Liver (tissue), 9 donors: ENCODE results near the gene CCDC192. TPM values are rescaled to one million over a fixed set of nuclear protein-coding genes. Genes with fewer than 3 reads are reported as not detected.

Experiments used
- DNase-seq: peaks from one replicate; pipeline ENCODE4 v3.0.0-alpha.2; 2017; ENCODE audit warnings: low spot score
- H3K27ac ChIP-seq, 2 donors: one replicate each; pipeline ENCODE4 v1.7.0; 2013; ENCODE audit warnings: inconsistent platforms in 2 of 2, low read length in 2 of 2, control low read depth in 1 of 2, low read depth in 1 of 2, mild to moderate bottlenecking in 1 of 2
- H3K27me3 ChIP-seq, 4 donors: one replicate each; pipeline versions ENCODE4 v1.6.1 to v1.7.0; 2013; ENCODE audit warnings: low read length in 3 of 4, inconsistent platforms in 1 of 4, mild to moderate bottlenecking in 1 of 4, moderate library complexity in 1 of 4; ENCODE audit not compliant: control insufficient read depth in 4 of 4, insufficient read depth in 4 of 4
- H3K36me3 ChIP-seq, 4 donors: one replicate each; pipeline versions ENCODE4 v1.6.1 to v1.7.0; 2013; ENCODE audit warnings: low read length in 3 of 4, mild to moderate bottlenecking in 3 of 4, low read depth in 1 of 4, moderate library complexity in 1 of 4; ENCODE audit not compliant: control insufficient read depth in 4 of 4, insufficient read depth in 3 of 4
- H3K4me1 ChIP-seq, 4 donors: one replicate each; pipeline versions ENCODE4 v1.6.1 to v1.7.0; 2013; ENCODE audit warnings: low read length in 3 of 4, mild to moderate bottlenecking in 3 of 4, moderate library complexity in 1 of 4; ENCODE audit not compliant: control insufficient read depth in 4 of 4, insufficient read depth in 4 of 4
- H3K4me3 ChIP-seq, 3 donors: one replicate each; pipeline versions ENCODE4 v1.6.1 to v1.7.0; 2013; ENCODE audit warnings: low read length in 3 of 3, control low read depth in 1 of 3, low read depth in 1 of 3, mild to moderate bottlenecking in 1 of 3
- H3K9ac ChIP-seq, 2 donors: one replicate each; pipeline ENCODE4 v1.7.0; 2013; ENCODE audit warnings: low read length in 2 of 2, mild to moderate bottlenecking in 2 of 2, moderate library complexity in 2 of 2, control low read depth in 1 of 2, low read depth in 1 of 2
- H3K9me3 ChIP-seq, 4 donors: one replicate each; pipeline versions ENCODE4 v1.6.1 to v1.7.0; 2013; ENCODE audit warnings: low read length in 3 of 4; ENCODE audit not compliant: control insufficient read depth in 4 of 4
- ATF3 ChIP-seq: IDR thresholded peaks from 2 replicates; pipeline ENCODE4 v1.6.1; 2016; ENCODE audit warnings: antibody characterized with exemption
- CTCF ChIP-seq: fragments of 150-350 bp; IDR thresholded peaks from 2 replicates; pipeline ENCODE4 v1.5.1; 2017; ENCODE audit warnings: improper control_type of control experiment, low read depth, low read length; ENCODE audit not compliant: missing input control
- FOXA1 ChIP-seq: IDR thresholded peaks from 2 replicates; pipeline ENCODE4 v1.6.1; 2016; ENCODE audit warnings: antibody characterized with exemption
- FOXA2 ChIP-seq: IDR thresholded peaks from 2 replicates; pipeline ENCODE4 v1.6.1; 2016; ENCODE audit warnings: antibody characterized with exemption
- HNF4A ChIP-seq, 2 donors: conservative IDR thresholded peaks; 2 replicates each; pipeline ENCODE4 v1.6.1; 2016; ENCODE audit warnings: antibody characterized with exemption in 2 of 2, mild to moderate bottlenecking in 2 of 2
- JUND ChIP-seq, 2 donors: IDR thresholded peaks; 2 replicates each; pipeline ENCODE4 v1.6.1; 2016; ENCODE audit warnings: antibody characterized with exemption in 2 of 2
- NR2F2 ChIP-seq: IDR thresholded peaks from 2 replicates; pipeline ENCODE4 v1.6.1; 2016; ENCODE audit warnings: antibody characterized with exemption
- RAD21 ChIP-seq, 2 donors: IDR thresholded peaks; 2 replicates each; pipeline ENCODE4 v1.6.1; 2016; ENCODE audit warnings: antibody characterized with exemption in 2 of 2, mild to moderate bottlenecking in 2 of 2
- RXRA ChIP-seq, 2 donors: IDR thresholded peaks; 2 replicates each; pipeline ENCODE4 v1.6.1; 2017 to 2018; ENCODE audit warnings: antibody characterized with exemption in 2 of 2, mild to moderate bottlenecking in 1 of 2
- SP1 ChIP-seq: IDR thresholded peaks from 2 replicates; pipeline ENCODE4 v1.6.1; 2018; ENCODE audit warnings: antibody characterized with exemption, mild to moderate bottlenecking
- TAF1 ChIP-seq: conservative IDR thresholded peaks from 2 replicates; pipeline ENCODE4 v1.6.1; 2016; ENCODE audit warnings: antibody characterized with exemption, mild to moderate bottlenecking
- polyA plus RNA-seq, 2 donors: library from polyadenylated mRNA; stranded (reverse) in 1 of 2; unstranded in 1 of 2; fragments of 200-250 nt in 1 of 2; fragments of >200 nt in 1 of 2; fragmentation: Nextera tagmentation in 1 of 2; extraction: Ambion mirVana in 1 of 2; gene quantifications; one replicate each; pipeline versions ENCODE4 v1.2.1 to v1.2.3, GENCODE V29; 2013 to 2015
- total RNA-seq, 2 donors: library from RNA; depleted of rRNA; stranded (reverse); fragments of >200 nt; gene quantifications; one replicate each; pipeline ENCODE4 v1.2.3, GENCODE V29; 2014
- TF ChIP-seq, protein P1 (sequence below): IDR thresholded peaks from 2 replicates; pipeline ENCODE4 v1.6.1; 2016; ENCODE audit warnings: antibody characterized with exemption
- donor health status: healthy.
- donor health status: healthy.
- donor health status: healthy.
- donor health status: healthy.
- donor health status: healthy.

CCDC192 gene
- total and polyA plus RNA-seq, 4 donors: not detected

- no peak for TF ChIP-seq ATF3
- TF ChIP-seq HNF4A (conservative IDR thresholded peaks at IDR 0.05): no peak
- TF ChIP-seq TAF1: no peak
- TF ChIP-seq FOXA1: no peak
- no peak for TF ChIP-seq RXRA (IDR thresholded peaks at IDR 0.05)
- no peak for TF ChIP-seq SP1
- no peak for TF ChIP-seq CTCF
Measured at GRCh38 chr5:127987354-127988145, 284.4 kb downstream of the CCDC192 start (continued).

GRCh38 chr5:127988146-127988760 lies 285.1 kb downstream of the CCDC192 start:
- Histone ChIP-seq H3K9me3 (no peaks in the 10 kb centered on the region), H3K36me3 (no peaks in the 10 kb centered on the region), H3K27me3 (no peaks in the 10 kb centered on the region), H3K27ac (no peak overlapping the region), H3K4me3 (no peak overlapping the region), H3K4me1 (peaks cover 0 to 2% (median 0%) of the 10 kb centered on the region in 4 donors), H3K9ac (no peak overlapping the region)
- DNase-seq: no peak
- TF ChIP-seq, protein P1, sequence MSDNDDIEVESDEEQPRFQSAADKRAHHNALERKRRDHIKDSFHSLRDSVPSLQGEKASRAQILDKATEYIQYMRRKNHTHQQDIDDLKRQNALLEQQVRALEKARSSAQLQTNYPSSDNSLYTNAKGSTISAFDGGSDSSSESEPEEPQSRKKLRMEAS: no peak
- TF ChIP-seq FOXA2: no peak
- TF ChIP-seq JUND (IDR thresholded peaks at IDR 0.05): no peak
- TF ChIP-seq ATF3: no peak
- TF ChIP-seq HNF4A (conservative IDR thresholded peaks at IDR 0.05): no peak
- no peak for TF ChIP-seq FOXA1
- no peak for TF ChIP-seq RXRA (IDR thresholded peaks at IDR 0.05)
- TF ChIP-seq RAD21 (IDR thresholded peaks at IDR 0.05): no peak
- no peak for TF ChIP-seq NR2F2

Other genes starting within 250 kb of the CCDC192 start
- 10 to 100 TPM; 29.7 to 44.1 TPM for gene PRRC1, start 185.8 kb upstream of the CCDC192 start, total RNA-seq
- gene PRRC1, start 185.8 kb upstream of the CCDC192 start, polyA plus RNA-seq: 10 to 100 TPM; 19.6 to 21.4 TPM
- not detected for gene CTXN3, start 54.3 kb upstream of the CCDC192 start, total RNA-seq
- not detected for gene CTXN3, start 54.3 kb upstream of the CCDC192 start, polyA plus RNA-seq